ENCODE data around the gene PITPNM3. TPM values are rescaled to one million over a fixed set of nuclear protein-coding genes. Genes with fewer than 3 reads are reported as not detected.

The PITPNM3 gene
- total RNA-seq, 6 experiments from 2014 or later = 0.94 to 1.1 (median 1.0) TPM

DNA sequence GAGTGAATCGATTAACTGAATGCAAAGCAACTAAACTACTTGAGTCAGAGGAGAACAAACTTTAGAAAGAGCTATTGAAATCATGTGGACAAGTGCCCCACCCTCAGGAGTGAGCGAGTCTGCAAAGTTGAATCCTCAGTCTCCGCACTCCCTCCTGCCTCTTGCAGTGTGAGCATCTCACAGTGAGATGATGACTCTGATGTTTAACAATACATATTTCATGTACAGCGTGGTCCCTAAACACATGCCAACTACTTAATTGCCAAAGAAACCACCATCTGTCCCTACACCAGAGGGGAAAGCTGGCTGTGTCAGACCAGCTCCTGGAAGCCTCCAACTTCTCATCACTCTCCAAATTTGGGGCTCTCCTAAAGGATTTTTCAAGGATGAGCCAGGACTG lies 80.9 kb downstream of the PITPNM3 start:
- Mint-ChIP-seq H3K36me3 (ENCODE audit: low read depth) (no peaks in the 10 kb centered on the region), H3K4me3 (no peak overlapping the region), H3K27ac (no peak overlapping the region), H3K27me3 (ENCODE audit: insufficient read depth) (peaks cover 13% of the 10 kb centered on the region), H3K4me1 (ENCODE audit: low read depth) (peaks cover 36% of the 10 kb centered on the region), H3K9me3 (no peaks in the 10 kb centered on the region)
- TF ChIP-seq, protein P1, sequence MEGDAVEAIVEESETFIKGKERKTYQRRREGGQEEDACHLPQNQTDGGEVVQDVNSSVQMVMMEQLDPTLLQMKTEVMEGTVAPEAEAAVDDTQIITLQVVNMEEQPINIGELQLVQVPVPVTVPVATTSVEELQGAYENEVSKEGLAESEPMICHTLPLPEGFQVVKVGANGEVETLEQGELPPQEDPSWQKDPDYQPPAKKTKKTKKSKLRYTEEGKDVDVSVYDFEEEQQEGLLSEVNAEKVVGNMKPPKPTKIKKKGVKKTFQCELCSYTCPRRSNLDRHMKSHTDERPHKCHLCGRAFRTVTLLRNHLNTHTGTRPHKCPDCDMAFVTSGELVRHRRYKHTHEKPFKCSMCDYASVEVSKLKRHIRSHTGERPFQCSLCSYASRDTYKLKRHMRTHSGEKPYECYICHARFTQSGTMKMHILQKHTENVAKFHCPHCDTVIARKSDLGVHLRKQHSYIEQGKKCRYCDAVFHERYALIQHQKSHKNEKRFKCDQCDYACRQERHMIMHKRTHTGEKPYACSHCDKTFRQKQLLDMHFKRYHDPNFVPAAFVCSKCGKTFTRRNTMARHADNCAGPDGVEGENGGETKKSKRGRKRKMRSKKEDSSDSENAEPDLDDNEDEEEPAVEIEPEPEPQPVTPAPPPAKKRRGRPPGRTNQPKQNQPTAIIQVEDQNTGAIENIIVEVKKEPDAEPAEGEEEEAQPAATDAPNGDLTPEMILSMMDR (IDR thresholded peaks at IDR 0.05) = no peak
- DNase-seq = no peak

- Mint-ChIP-seq H3K27me3 (ENCODE audit: insufficient read depth) (peaks cover 12% of the 10 kb centered on the region), H3K36me3 (ENCODE audit: low read depth) (no peaks in the 10 kb centered on the region), H3K27ac (no peak overlapping the region), H3K4me3 (no peak overlapping the region), H3K9me3 (no peaks in the 10 kb centered on the region), H3K4me1 (ENCODE audit: low read depth) (peaks cover 36% of the 10 kb centered on the region)
- TF ChIP-seq, protein P1 (IDR thresholded peaks at IDR 0.05) = no peak
- no peak for DNase-seq
Measured at GRCh38 chr17:6474906-6475305, 81.4 kb downstream of the PITPNM3 start.

DNA sequence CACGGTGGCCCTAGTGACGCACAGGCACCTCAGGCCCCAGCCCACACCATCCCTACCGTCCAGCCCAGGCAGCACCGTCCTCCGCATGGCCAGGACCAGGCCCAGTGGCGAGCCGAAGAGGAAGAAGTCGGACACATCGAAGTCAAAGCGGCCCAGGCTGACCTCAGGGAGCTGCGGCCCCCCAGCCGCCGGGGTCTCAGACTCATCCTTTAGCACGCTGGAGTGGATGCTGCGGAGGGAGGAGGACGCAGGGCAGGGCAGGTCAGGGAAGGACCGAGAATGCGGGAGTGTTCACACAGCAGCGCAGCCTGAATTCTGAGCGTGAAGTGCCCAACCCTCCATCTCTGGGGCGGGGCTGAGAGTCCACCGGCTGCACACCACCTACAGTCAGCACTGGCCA lies 82.0 kb downstream of the PITPNM3 start:
- Mint-ChIP-seq H3K9me3 (no peaks in the 10 kb centered on the region), H3K27me3 (ENCODE audit: insufficient read depth) (peaks cover 9% of the 10 kb centered on the region), H3K4me1 (ENCODE audit: low read depth) (peaks cover 36% of the 10 kb centered on the region), H3K27ac (no peak overlapping the region), H3K36me3 (ENCODE audit: low read depth) (no peaks in the 10 kb centered on the region), H3K4me3 (no peak overlapping the region)
- DNase-seq = no peak
- TF ChIP-seq, protein P1 (IDR thresholded peaks at IDR 0.05) = no peak

GRCh38 chr17:6473128-6473767 lies 83.1 kb downstream of the PITPNM3 start:
- TF ChIP-seq, protein P1 (IDR thresholded peaks at IDR 0.05) = peak; percentile 98
- Mint-ChIP-seq H3K27ac (peak overlapping the region; percentile 32), H3K4me3 (no peak overlapping the region), H3K27me3 (ENCODE audit: insufficient read depth) (peaks cover 13% of the 10 kb centered on the region), H3K36me3 (ENCODE audit: low read depth) (no peaks in the 10 kb centered on the region), H3K4me1 (ENCODE audit: low read depth) (peaks cover 36% of the 10 kb centered on the region), H3K9me3 (no peaks in the 10 kb centered on the region)
- peak; percentile 71 for DNase-seq

GRCh38 chr17:6472517-6472916 lies 83.8 kb downstream of the PITPNM3 start:
- H3K27me3 Mint-ChIP-seq (ENCODE audit: insufficient read depth) = peaks cover 13% of the 10 kb centered on the region
- DNase-seq = no peak
- H3K36me3 Mint-ChIP-seq (ENCODE audit: low read depth) = no peaks in the 10 kb centered on the region
- H3K9me3 Mint-ChIP-seq = no peaks in the 10 kb centered on the region
- peaks cover 36% of the 10 kb centered on the region for H3K4me1 Mint-ChIP-seq (ENCODE audit: low read depth)
- TF ChIP-seq, protein P1 (IDR thresholded peaks at IDR 0.05) = no peak
- no peak overlapping the region for H3K4me3 Mint-ChIP-seq
- H3K27ac Mint-ChIP-seq = no peak overlapping the region

Measured in HFFc6 (cell line).